Measurements from ENCODE around the gene PDIA2. TPM values are rescaled to one million over a fixed set of nuclear protein-coding genes. Genes with fewer than 3 reads are reported as not detected.

The PDIA2 gene
- total RNA-seq, 1 experiment from 2014 or later, result not detected

DNA sequence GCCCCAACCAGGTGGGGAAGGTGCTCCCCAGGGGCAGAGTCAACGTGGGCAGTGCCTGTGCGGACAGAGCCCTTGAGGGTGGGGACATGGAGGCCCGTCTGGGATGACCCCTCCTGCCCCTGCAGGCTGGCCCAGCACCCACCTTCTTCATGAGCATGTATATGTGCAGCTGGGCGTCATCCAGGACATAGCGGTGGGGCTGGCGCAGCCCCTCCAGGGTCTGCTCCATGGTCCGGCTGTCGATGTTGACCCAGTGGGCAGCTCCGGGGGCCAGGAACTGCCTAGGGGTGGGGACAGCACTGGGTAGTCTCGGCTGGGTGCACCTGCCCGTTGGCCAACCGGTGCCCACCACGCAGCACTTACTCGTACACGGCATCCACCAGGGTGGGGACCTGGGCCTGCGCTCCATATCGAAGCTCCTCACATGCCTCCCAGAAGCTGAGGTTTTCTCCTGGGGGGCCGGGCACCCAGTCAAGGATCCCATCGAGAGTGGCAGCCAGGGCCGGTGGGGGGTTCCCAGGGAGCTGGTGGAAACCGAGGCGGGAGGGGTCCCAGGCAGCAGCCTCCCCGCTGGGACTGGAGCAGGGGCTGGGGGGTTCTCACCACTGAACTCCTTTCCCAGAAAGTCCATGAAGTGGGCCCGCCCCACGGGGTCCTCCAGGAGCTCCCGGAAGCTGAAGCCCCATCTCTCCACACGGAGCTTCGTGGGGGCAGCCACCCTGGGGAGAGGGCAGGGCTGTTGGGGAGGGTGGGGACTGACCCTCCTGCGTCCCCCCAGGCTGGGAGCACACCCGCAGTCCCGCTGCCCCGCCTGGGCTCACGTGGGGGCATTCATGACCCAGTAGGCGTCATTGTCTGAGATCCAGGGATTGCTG lies 12.3 kb upstream of the PDIA2 start:
- CTCF ChIA-PET, result no interaction called here
- no peak overlapping the region for H3K4me3 Mint-ChIP-seq (ENCODE audit: low read depth, unreplicated experiment)
- TF ChIP-seq, protein P1, sequence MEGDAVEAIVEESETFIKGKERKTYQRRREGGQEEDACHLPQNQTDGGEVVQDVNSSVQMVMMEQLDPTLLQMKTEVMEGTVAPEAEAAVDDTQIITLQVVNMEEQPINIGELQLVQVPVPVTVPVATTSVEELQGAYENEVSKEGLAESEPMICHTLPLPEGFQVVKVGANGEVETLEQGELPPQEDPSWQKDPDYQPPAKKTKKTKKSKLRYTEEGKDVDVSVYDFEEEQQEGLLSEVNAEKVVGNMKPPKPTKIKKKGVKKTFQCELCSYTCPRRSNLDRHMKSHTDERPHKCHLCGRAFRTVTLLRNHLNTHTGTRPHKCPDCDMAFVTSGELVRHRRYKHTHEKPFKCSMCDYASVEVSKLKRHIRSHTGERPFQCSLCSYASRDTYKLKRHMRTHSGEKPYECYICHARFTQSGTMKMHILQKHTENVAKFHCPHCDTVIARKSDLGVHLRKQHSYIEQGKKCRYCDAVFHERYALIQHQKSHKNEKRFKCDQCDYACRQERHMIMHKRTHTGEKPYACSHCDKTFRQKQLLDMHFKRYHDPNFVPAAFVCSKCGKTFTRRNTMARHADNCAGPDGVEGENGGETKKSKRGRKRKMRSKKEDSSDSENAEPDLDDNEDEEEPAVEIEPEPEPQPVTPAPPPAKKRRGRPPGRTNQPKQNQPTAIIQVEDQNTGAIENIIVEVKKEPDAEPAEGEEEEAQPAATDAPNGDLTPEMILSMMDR (IDR thresholded peaks at IDR 0.05; ENCODE audit: unreplicated experiment), result no peak
- H3K36me3 Mint-ChIP-seq (ENCODE audit: insufficient read depth, unreplicated experiment), result peaks cover 20% of the 10 kb centered on the region
- H3K27ac Mint-ChIP-seq (ENCODE audit: unreplicated experiment), result no peak overlapping the region
- intact Hi-C loops (cut with micrococcal nuclease; ENCODE audit: unreplicated experiment), result no loop called here
- no peaks in the 10 kb centered on the region for H3K9me3 Mint-ChIP-seq (ENCODE audit: low read depth, unreplicated experiment)
- H3K4me1 Mint-ChIP-seq (ENCODE audit: low read depth, unreplicated experiment), result peaks cover 23% of the 10 kb centered on the region
- H3K27me3 Mint-ChIP-seq (ENCODE audit: unreplicated experiment), result peaks cover 18% of the 10 kb centered on the region
- no TSS peak for BruUV-seq (replicated peaks)
- no peak for DNase-seq

DNA sequence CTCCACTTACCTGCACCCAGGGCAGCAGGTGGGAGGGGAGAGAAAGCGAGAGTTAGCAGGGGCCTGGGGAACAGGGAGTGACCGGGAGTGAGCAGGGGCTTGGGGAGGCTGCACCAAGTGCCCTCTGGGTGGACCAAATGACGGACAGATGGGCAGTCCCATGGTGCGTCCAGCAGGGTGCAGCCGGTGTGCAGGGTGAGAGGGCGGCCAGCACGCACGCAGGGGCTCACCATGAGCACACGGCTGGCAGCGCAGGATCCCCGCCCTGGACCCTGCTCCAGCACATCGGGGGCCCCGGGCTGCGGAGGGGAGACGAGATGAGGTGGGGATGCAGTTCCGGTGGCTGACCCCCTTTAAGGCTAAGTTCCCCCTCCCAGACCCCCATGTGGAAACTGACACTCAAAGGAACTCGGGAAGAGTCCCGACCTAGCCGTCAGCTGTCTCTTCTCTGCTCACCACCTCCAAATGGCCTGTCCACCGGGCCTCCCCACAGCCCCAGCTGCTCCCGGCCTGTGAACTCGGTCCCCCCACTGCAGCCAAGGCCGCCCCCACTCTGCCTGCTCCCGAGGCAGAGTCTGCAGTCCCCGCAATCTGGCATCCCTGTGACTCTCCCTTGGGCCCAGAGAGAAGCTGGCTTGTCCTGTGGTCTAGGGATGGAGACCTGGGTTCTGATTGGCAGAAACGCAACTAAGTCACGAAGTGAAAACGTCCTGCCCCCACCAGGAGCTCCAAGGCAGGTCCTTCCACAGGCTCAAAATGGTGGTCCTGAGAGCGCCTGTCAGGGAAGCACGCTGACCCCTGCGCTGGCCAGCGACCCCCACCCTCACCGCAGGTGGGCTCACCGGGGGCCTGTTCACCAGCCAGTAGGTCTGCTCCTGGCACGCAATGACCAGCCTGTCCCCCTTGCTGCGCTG lies 10.1 kb upstream of the PDIA2 start:
- Mint-ChIP-seq H3K9me3 (ENCODE audit: low read depth, unreplicated experiment) (no peaks in the 10 kb centered on the region), H3K4me1 (ENCODE audit: low read depth, unreplicated experiment) (peaks cover 12% of the 10 kb centered on the region), H3K36me3 (ENCODE audit: insufficient read depth, unreplicated experiment) (peaks cover 6% of the 10 kb centered on the region), H3K27ac (ENCODE audit: unreplicated experiment) (no peak overlapping the region), H3K27me3 (ENCODE audit: unreplicated experiment) (peaks cover 31% of the 10 kb centered on the region), H3K4me3 (ENCODE audit: low read depth, unreplicated experiment) (peak overlapping the region; percentile 15)
- intact Hi-C loops (cut with micrococcal nuclease; ENCODE audit: unreplicated experiment), result no loop called here
- BruUV-seq (replicated peaks), result no TSS peak
- CTCF ChIA-PET, result no interaction called here
- no peak for DNase-seq
- TF ChIP-seq, protein P1 (IDR thresholded peaks at IDR 0.05; ENCODE audit: unreplicated experiment), result no peak

DNA sequence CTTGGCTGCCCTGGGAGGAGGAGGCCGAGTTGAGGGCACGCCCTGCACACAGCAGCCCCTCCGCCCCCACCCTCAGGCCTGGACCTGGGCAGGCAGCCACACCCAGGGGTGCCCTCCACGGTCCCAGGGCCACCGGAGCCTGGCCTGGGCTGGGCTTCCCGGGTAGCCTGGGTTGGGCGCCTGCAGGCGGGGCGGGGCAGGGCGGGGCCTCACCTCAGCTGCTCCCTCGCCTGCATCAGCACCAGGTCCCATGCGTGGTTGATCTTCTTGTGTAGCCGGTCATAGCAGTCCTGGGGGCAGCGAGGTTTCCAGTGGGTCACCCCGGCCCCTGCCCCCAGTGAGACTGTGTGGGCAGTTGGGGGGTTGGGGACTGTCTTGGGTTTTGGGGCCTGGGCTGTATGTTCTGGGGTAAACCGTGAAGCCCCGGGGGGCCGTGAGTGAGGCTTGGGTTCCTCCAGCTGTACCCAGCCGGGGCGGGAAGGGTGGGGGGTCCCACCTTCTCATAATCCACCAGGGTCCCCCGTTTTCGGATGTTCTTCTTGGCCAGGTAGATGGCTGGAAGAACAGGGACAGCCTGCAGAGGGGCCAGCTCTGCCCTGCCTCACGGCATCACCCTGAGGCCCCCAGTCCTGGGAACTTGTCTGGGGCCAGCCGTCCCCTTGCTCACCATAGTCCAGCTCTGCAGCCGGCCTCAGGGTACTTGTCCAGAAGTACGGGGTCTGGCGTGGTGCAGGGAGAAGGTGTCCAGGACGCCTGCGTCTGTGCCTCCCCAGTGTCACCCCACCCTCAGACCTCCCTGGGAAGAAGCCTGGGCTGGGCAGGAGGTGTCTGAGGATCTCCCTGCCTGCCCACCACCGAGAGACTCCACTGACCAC lies 9.2 kb upstream of the PDIA2 start:
- no peak overlapping the region for H3K4me3 Mint-ChIP-seq (ENCODE audit: low read depth, unreplicated experiment)
- TF ChIP-seq, protein P1 (IDR thresholded peaks at IDR 0.05; ENCODE audit: unreplicated experiment), result no peak
- BruUV-seq (replicated peaks), result no TSS peak
- intact Hi-C loops (cut with micrococcal nuclease; ENCODE audit: unreplicated experiment), result no loop called here
- peaks cover 3% of the 10 kb centered on the region for H3K4me1 Mint-ChIP-seq (ENCODE audit: low read depth, unreplicated experiment)
- peak; percentile 59 for DNase-seq
- H3K27me3 Mint-ChIP-seq (ENCODE audit: unreplicated experiment), result peaks cover 31% of the 10 kb centered on the region
- CTCF ChIA-PET, result no interaction called here
- no peaks in the 10 kb centered on the region for H3K9me3 Mint-ChIP-seq (ENCODE audit: low read depth, unreplicated experiment)
- no peaks in the 10 kb centered on the region for H3K36me3 Mint-ChIP-seq (ENCODE audit: insufficient read depth, unreplicated experiment)
- no peak overlapping the region for H3K27ac Mint-ChIP-seq (ENCODE audit: unreplicated experiment)

DNA sequence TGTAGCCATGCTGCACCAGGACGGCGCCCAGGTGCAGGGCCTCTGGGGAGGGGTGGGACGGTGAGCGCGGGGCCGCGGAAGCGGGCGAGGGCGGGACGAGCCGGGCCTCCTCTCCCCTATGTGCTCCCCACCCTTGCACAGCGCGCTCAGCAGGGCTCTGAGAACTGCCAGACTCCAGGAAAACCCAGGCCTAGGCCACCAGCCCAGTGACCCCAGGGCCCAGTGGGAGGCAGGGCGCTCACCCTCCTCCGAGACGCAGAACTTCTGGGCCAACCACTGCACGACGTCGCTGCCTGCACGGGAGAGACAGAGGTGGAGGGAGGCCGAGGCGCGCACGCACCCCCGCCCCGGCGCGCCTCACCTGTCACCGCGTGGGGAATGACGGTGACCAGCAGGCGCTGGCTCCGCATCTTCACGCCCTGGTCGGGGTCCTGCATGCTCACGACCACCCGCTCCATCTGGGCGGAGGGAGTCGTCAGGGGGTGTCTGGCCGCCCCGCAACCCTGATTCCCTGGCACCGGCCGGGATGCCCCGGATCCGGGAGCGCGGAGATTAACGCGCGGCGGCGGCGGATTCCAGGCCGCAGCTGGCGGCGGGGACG lies 7.8 kb upstream of the PDIA2 start:
- no peak for DNase-seq
- BruUV-seq (replicated peaks), result no TSS peak
- no peaks in the 10 kb centered on the region for H3K9me3 Mint-ChIP-seq (ENCODE audit: low read depth, unreplicated experiment)
- intact Hi-C loops (cut with micrococcal nuclease; ENCODE audit: unreplicated experiment), result no loop called here
- CTCF ChIA-PET, result no interaction called here
- H3K4me1 Mint-ChIP-seq (ENCODE audit: low read depth, unreplicated experiment), result peaks cover 9% of the 10 kb centered on the region
- H3K4me3 Mint-ChIP-seq (ENCODE audit: low read depth, unreplicated experiment), result peak overlapping the region; percentile 58
- H3K27me3 Mint-ChIP-seq (ENCODE audit: unreplicated experiment), result peaks cover 31% of the 10 kb centered on the region
- TF ChIP-seq, protein P1 (IDR thresholded peaks at IDR 0.05; ENCODE audit: unreplicated experiment), result no peak
- peaks cover 4% of the 10 kb centered on the region for H3K36me3 Mint-ChIP-seq (ENCODE audit: insufficient read depth, unreplicated experiment)
- H3K27ac Mint-ChIP-seq (ENCODE audit: unreplicated experiment), result no peak overlapping the region

Measured in Calu3 (cell line).